Ovary (tissue), 9 donors: ENCODE measurements around the gene KCNAB1. TPM values are rescaled to one million over a fixed set of nuclear protein-coding genes. Genes with fewer than 3 reads are reported as not detected.

Experiments
- DNase-seq, 5 donors: peaks; one replicate each; pipeline ENCODE4 v3.0.0-alpha.2; 2019 to 2020
- H3K27ac ChIP-seq, 2 donors: fragments of 200-600 bp; one replicate each; pipeline versions ENCODE4 v1.5.1 to v1.8.0; 2019 to 2022
- H3K27me3 ChIP-seq: fragments of 200-600 bp; one replicate; pipeline ENCODE4 v1.8.0; 2022
- H3K36me3 ChIP-seq: fragments of 200-600 bp; sonication (generic); one replicate; pipeline ENCODE4 v1.5.1; 2019
- H3K4me1 ChIP-seq: one replicate; pipeline ENCODE4 v1.8.1; 2013; ENCODE audit warnings: mild to moderate bottlenecking, moderate library complexity; ENCODE audit not compliant: insufficient read depth
- H3K4me3 ChIP-seq: fragments of 200-600 bp; sonication (generic); one replicate; pipeline ENCODE4 v1.5.1; 2017
- H3K9me3 ChIP-seq, 2 donors: fragments of 200-600 bp in 1 of 2; sonication (generic) in 1 of 2; one replicate each; pipeline versions ENCODE4 v1.5.1 to v1.8.1; 2013 to 2019; ENCODE audit warnings: mild to moderate bottlenecking in 1 of 2, moderate library complexity in 1 of 2
- CTCF ChIP-seq, 3 donors: fragments of 450-650 bp in 2 of 3; fragments of 200-600 bp in 1 of 3; IDR thresholded peaks; one replicate each; pipeline versions ENCODE4 v1.5.1 to v1.8.0; 2016 to 2022; ENCODE audit warnings: antibody characterized with exemption in 3 of 3, mild to moderate bottlenecking in 1 of 3
- EP300 ChIP-seq: sonication (generic); formaldehyde crosslinking; IDR thresholded peaks from one replicate; pipeline ENCODE4 v1.6.1; 2017; ENCODE audit warnings: antibody characterized with exemption
- POLR2A ChIP-seq: fragments of 450-650 bp; IDR thresholded peaks from one replicate; pipeline ENCODE4 v1.6.1; 2017; ENCODE audit warnings: antibody characterized with exemption, mild to moderate bottlenecking, moderate library complexity
- WGBS, 3 donors: extraction: QIAGEN DNeasy Blood & Tissue Kit in 1 of 3; methylation state at CpG; one replicate each; pipeline versions ENCODE4 v1.1.5 to v1.1.7; 2013 to 2017; 5-methylcytosine and 5-hydroxymethylcytosine counted together
- intact Hi-C, 4 donors: fragments of 100-400 bp; cut with DNase I; formaldehyde crosslinking; loops; one replicate each; pipeline versions ENCODE4 v1.11.0 to v1.15.1; 2022 to 2023
- polyA plus RNA-seq, 2 donors: library from polyadenylated mRNA; stranded (reverse); fragments of 200-250 nt in 1 of 2; fragments of 350-450 nt in 1 of 2; fragmentation: Illumina TruSeq in 1 of 2; extraction: RNeasy Lipid Tissue Mini Kit (QIAGEN cat#74804) in 1 of 2; gene quantifications; one replicate each; pipeline ENCODE4 v1.2.3, GENCODE V29; 2013 to 2014
- total RNA-seq, 7 donors: library from RNA; depleted of rRNA in 2 of 7; stranded (reverse); fragments of >200 nt in 2 of 7; fragmentation: NEBNext Ultra II Directional in 3 of 7; extraction: Animal tissue kit (Norgen Biotek cat#: 25700) in 3 of 7; gene quantifications; one replicate each; pipeline versions ENCODE4 v1.1.0 to v1.2.4, GENCODE V29; 2016 to 2023
- donor health status: DM: no; HTN: no; CAD: no; lungs with moderate emphysema.
- donor health status: DM: no; HTN: no; CAD: no.
- donor health status: Bipolar disorder and iron deficiency.
- donor health status: DM: yes; HTN: yes; CAD: no.
- donor health status: DM: no; HTN: no; CAD: no.
- donor health status: DM: yes; HTN: yes; CAD: no.

The KCNAB1 gene
- total and polyA plus RNA-seq, 9 donors, result 0.60 to 8.0 (median 2.4) TPM

DNA sequence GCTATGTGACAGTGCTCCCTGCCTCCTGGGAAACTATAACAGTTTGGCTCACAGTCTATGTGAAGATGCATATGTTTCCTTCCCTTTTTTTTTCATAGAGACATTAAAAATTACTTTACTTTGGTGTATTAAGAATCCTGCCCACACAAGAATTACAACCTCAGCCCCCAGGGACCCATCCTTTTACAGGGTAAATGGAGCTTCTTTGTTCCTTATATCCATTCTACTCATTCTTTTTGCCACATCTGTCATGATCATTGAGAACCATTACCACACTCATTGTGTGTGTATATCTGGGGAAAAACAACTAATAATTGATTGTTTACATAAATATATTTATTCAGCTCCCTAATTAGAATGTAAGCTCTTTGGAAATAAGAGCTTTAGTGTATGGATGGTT, 277.2 kb downstream of the KCNAB1 start:
- Histone ChIP-seq H3K4me1 (no peaks in the 10 kb centered on the region), H3K27ac (no peak overlapping the region), H3K27me3 (no peaks in the 10 kb centered on the region), H3K4me3 (no peak overlapping the region), H3K36me3 (no peaks in the 10 kb centered on the region), H3K9me3 (no peaks in the 10 kb centered on the region)
- no peak for TF ChIP-seq CTCF (IDR thresholded peaks at IDR 0.05)
- TF ChIP-seq EP300, result no peak
- no peak for TF ChIP-seq POLR2A
- intact Hi-C loops, result no loop called here
- DNase-seq, result no peak

DNA sequence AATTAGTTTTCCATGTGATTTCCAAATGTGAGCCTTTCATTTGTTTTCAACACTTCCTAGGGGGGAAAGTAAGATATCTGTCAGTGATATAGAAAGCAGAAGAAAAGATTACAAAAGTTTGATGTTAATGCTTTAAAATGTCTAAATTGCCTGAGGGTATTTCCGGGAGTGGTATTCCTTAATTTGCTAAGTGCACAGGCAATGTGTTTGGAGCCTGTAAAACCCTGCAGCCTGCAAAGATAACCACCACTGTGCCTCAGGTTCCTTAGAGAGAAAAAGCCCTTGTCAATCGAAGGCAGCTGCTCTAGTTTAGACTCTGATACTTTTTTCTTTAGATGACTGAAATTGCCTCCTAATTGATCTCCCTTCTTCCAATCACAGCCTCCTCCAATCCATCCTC, 279.7 kb downstream of the KCNAB1 start:
- no peak for DNase-seq
- 73 to 90% (median 80%) methylated on average over 2 of the region's 2 CpGs for WGBS, 3 donors
- Histone ChIP-seq H3K4me3 (no peak overlapping the region), H3K27ac (no peak overlapping the region), H3K36me3 (no peaks in the 10 kb centered on the region), H3K4me1 (no peaks in the 10 kb centered on the region), H3K9me3 (no peaks in the 10 kb centered on the region), H3K27me3 (no peaks in the 10 kb centered on the region)
- intact Hi-C loops, result no loop called here
- TF ChIP-seq POLR2A (no peak), EP300 (no peak), CTCF (IDR thresholded peaks at IDR 0.05) (no peak)

DNA sequence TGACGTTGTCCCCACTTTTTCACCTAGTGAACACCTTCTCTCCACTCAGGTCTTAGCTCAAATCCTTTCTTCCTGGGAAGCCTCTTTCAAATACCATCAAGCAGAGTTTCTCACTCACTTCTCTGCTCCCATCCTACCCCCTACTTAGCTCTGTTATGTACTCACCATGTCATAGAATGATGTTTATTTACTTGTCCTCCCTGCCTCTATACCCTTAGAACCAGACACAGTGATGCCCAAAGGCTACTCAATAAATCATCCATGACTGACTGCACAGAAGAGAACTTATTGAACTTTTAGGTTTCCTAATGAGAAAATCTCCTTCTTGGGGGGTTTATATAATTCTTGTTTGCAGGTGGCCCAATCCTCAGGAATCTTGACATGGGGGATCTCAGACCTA, 280.4 kb downstream of the KCNAB1 start:
- Histone ChIP-seq H3K4me1 (no peaks in the 10 kb centered on the region), H3K36me3 (no peaks in the 10 kb centered on the region), H3K27me3 (no peaks in the 10 kb centered on the region), H3K27ac (no peak overlapping the region), H3K4me3 (no peak overlapping the region), H3K9me3 (no peaks in the 10 kb centered on the region)
- no peak for TF ChIP-seq CTCF (IDR thresholded peaks at IDR 0.05)
- TF ChIP-seq EP300, result no peak
- TF ChIP-seq POLR2A, result no peak
- WGBS, 3 donors, result 65 to 69% (median 66%) methylated on average over 1 of the region's 1 CpG
- no peak for DNase-seq
- intact Hi-C loops, result no loop called here

DNA sequence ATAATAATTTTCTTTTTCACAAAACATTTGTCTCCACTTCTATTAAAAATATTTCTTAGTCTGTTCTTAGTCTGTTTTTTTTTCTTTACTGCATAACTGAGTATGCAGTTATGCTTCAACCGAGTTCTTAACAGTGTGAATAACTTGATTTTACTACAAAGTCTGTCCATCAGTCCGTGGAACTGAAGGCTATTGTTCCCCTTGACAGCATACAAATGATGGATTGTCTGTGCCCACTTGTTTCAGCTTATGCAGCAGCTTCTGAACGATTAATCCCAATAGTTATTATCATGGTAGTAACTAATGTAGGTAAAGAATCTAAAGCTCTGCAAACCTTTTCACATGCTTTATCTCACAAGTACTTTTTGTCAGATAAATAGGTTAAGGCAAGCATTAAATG, 283.8 kb downstream of the KCNAB1 start:
- DNase-seq, result no peak
- 46 to 69% (median 60%) methylated on average over 3 of the region's 3 CpGs for WGBS, 3 donors
- intact Hi-C loops, result no loop called here
- Histone ChIP-seq H3K4me1 (no peaks in the 10 kb centered on the region), H3K36me3 (no peaks in the 10 kb centered on the region), H3K4me3 (no peak overlapping the region), H3K27me3 (no peaks in the 10 kb centered on the region), H3K27ac (no peak overlapping the region), H3K9me3 (no peaks in the 10 kb centered on the region)
- TF ChIP-seq EP300 (no peak), POLR2A (no peak), CTCF (IDR thresholded peaks at IDR 0.05) (no peak)

GRCh38 chr3:156406393-156406792, 286.0 kb downstream of the KCNAB1 start:
- Histone ChIP-seq H3K4me3 (no peak overlapping the region), H3K27ac (no peak overlapping the region), H3K27me3 (no peaks in the 10 kb centered on the region), H3K9me3 (no peaks in the 10 kb centered on the region), H3K36me3 (no peaks in the 10 kb centered on the region), H3K4me1 (no peaks in the 10 kb centered on the region)
- TF ChIP-seq POLR2A (no peak), EP300 (no peak), CTCF (IDR thresholded peaks at IDR 0.05) (no peak)
- intact Hi-C loops, result no loop called here
- DNase-seq, result no peak
